Ammon's horn (tissue), 1 donor: Measurements from ENCODE around the gene SMYD4.
A peak's percentile ranks its signal among the peaks of the same experiment; 100 is the strongest.
"Not testable (repeated sequence)": the region's sequence is repeated elsewhere in the genome, so short reads cannot be mapped to it uniquely, and the experiment has no call there.

Experiments
- DNase-seq: peaks from one replicate; pipeline ENCODE4 v3.0.0-alpha.2; 2016; ENCODE audit warnings: low spot score

Gene SMYD4

DNA sequence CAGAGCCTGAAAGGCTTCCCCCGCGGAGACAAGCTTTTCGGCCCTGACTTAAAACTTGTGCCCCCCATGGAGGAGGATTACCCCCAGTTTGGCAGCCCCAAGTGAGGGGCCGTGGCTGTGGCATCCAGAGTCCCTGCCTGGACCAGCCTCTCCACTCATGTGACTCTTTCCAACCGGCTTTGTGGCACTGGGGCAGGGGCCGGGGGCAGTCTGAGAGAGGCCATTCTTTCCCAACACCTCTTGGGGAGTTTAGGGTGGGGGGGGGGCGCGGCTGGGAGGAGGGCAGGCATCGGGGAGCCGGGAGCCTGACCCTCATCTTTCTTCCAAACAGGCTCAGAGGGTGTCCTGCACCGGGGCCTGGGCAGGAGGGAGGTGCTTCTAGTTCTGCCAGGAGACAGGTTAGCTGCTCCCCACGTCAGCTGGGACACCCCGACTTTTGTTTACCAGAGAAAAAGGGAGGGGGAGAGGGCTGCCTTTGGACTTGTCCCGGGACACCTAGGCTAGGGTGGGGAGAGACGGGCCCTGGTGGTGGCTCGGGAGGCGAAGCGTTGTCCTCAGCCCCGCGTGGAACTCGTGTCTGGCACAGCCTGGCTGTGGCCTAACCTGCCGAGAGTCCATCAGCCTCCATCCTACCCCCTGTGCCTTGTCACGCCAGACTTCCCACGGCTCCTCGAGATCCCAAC, 75.1 kb downstream of the SMYD4 start:
- DNase-seq: no peak

DNA sequence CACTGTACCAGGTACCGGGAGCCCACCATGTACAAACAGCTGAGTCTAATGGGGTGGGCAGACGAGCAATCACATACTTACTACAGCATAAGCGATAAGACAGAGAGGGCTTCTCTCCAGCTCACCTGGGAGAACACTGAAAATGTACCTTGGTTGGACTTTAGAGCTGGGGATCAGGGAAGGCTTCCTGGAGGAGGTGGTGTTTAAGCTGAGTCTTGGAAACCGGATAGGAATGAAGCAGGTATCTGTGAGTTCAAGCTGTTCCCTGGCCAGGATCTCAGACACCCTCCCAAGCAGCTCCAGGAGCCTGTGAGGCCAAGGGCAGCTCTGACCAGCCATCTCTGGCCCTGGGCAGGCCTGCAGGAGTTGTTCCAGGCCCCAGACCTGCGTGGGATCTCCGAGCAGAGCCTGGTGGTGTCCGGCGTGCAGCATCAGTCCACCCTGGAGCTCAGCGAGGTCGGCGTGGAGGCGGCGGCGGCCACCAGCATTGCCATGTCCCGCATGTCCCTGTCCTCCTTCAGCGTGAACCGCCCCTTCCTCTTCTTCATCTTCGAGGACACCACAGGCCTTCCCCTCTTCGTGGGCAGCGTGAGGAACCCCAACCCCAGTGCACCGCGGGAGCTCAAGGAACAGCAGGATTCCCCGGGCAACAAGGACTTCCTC, 75.8 kb downstream of the SMYD4 start:
- no peak for DNase-seq

GRCh38 chr17:1752425-1753262, 77.1 kb downstream of the SMYD4 start:
- peak; percentile 49 for DNase-seq

GRCh38 chr17:1750628-1751027, 79.1 kb downstream of the SMYD4 start:
- no peak for DNase-seq

- no peak for DNase-seq
These were observed 82.6 kb downstream of the SMYD4 start for GRCh38 chr17:1746975-1747543.

DNA sequence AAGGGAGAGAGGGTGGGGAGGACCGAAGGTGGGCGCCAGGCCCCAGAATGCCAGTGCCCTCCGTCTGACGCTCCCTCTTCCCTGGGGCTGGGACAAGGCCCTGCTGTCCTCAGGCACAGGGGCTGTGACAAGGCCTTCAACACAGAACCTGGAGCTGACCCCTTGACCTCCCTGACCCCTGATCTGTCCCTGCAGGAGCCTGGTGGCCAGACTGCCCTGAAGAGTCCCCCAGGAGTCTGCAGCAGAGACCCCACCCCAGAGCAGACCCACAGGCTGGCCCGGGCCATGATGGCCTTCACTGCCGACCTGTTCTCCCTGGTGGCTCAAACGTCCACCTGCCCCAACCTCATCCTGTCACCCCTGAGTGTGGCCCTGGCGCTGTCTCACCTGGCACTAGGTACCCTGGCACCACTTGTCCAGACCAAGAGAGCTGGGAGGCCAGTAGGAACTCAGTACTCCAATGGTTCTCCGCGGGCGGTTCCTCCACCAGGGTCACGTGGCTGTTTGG, 84.1 kb downstream of the SMYD4 start:
- DNase-seq: no peak

- no peak for DNase-seq
These were observed 84.9 kb downstream of the SMYD4 start for GRCh38 chr17:1744551-1745512.

DNA sequence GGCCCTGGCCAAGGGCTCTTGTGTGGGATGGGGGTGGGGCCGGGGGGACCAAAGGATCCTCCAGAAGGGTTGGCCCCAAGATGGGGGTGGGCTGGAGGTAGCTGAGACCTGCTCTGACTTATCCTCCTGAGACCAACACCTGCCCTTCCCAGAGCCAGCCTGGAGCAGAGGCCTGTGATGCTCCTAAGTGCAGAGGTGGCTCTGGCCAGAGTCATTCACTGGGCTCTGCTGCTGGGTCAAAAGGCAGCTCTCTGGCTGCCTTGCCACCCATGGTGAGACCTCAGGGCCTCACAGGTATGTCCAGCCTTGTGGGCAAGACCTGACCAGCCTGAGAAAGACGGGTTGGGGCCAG, 86.6 kb downstream of the SMYD4 start:
- no peak for DNase-seq

GRCh38 chr17:1742371-1743087, 87.2 kb downstream of the SMYD4 start, which contains the start of gene SERPINF2:
SERPINF2 (plus strand) TSS chr17:1742871; CDS start chr17:1744996, 2,125 bp downstream.
- no peak for DNase-seq

GRCh38 chr17:1741899-1742298, 87.8 kb downstream of the SMYD4 start:
- not testable (repeated sequence) for DNase-seq

DNA sequence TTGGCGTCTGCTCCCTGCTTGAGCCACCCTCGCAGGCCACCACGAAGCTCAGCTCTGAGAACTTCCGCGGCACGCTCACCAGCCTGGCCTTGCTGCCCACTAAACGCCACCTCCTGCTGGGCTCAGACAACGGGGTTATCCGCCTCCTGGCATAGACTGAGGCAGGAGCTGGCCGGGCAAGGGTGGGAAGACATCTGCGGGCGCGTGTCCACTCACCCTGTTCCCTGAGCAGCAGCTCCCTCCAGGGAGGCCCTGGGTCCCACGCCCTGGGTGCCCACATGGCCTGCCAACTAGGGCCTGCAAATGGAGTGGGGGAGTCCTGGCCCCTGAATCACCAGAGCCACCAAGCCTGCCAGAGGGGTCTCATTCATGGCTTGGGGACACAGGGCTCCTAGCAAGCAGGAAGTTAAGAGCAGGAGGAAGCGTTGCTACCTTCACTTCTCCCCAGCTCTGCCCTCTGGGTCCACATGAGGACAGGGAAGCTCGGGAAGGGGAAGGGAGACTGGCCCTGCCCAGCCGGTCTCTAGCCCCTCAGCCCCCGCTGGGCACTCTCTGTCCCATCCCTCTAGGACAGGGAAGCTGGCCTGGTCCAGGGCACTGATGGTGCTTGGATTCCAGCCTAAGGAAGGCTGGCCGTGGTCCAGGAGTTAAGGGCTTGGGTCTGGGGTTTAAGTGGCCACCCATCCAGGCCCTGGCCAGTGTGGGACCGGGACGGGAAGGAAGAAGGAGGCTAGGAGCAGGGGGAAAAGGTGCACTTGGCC, 92.0 kb downstream of the SMYD4 start:
- DNase-seq: no peak

DNA sequence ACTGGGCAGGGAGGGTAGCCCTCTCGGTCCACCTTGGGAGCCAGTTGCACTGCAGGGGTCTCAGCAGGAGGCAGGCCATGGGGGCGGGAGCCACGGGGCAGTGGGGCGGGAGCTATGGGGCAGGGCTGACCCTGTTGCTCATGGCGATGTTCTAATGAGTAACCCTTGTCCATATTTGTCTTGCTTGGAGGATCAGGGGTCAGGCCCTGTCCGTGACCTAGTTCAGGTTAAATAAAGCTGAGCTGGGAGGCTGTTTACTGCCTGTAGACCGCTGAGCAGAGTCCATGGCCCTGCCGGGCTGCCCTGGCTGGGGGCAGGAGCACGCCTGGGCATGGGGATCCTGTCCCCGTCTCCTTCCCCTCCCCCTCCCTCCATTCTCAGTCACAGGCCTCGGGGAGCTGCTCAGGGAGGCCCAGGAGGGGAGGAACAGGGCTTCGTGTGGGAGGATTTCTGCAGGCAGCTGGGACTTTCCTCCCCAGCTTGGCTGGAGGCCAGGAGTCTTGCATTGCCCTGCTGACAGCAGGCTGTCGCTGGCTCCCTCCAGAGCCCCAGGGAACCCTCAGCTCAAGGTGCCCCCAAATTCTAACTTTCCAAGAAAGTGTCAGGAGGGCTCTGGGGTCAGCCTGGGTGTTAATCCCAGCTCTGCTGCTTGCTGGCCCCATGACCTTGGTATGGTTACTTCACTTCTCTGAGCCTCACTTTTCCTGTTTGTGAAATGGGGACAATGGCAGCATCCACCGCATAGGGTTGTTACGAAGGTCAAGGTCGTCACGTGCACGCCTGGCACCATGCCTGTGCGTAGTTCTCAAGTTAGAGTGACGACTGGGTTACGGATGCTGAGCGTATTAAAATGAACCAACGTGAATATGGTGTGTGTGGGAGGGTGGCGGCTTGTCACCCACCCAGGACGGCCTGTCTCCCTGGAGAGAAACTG, 93.1 kb downstream of the SMYD4 start:
- peak; percentile 63 for DNase-seq

DNA sequence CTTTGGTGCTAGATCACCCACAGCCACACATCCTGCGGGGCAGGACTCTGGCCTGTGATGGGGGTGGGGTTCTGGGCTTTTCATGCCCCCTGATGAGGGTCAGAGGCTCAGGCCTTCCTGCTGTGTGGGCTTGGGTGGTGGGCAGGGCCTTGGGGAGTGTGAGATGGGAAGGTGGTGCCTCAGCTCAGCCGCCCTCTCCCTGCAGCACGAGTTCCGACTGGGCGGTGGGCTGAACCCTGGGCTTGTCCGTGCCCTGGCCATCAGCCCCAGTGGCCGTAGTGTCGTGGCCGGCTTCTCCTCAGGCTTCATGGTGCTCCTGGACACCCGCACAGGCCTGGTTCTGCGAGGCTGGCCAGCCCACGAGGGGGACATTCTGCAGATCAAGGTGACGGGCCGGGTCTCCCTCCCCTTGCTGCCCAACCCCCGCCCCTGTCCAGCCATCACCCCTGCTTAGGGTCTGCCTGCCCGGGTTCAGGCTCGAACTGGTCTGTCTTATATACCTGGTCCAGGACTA, 93.8 kb downstream of the SMYD4 start:
- DNase-seq: no peak

DNA sequence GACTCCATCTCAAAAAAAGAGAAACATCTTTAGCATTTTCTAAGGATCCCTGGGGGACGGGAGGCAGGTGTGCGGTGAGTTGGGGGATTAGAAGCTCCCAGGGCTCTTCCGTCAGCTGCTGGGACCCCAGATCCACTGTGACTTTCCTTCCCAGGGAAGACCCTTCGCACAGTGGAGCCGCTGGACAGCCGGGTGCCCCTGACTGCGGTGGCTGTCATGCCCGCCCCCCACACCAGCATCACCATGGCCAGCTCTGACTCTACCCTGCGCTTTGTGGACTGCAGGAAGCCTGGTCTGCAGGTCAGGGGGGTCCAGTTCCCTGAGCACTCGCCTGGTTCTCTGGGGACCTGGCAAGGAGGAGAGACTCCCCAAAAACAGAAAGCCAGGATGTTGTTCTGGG, 94.3 kb downstream of the SMYD4 start:
- no peak for DNase-seq

GRCh38 chr17:1733759-1734158, 95.9 kb downstream of the SMYD4 start:
- DNase-seq: no peak

GRCh38 chr17:1732833-1733321, 96.8 kb downstream of the SMYD4 start:
- no peak for DNase-seq

DNA sequence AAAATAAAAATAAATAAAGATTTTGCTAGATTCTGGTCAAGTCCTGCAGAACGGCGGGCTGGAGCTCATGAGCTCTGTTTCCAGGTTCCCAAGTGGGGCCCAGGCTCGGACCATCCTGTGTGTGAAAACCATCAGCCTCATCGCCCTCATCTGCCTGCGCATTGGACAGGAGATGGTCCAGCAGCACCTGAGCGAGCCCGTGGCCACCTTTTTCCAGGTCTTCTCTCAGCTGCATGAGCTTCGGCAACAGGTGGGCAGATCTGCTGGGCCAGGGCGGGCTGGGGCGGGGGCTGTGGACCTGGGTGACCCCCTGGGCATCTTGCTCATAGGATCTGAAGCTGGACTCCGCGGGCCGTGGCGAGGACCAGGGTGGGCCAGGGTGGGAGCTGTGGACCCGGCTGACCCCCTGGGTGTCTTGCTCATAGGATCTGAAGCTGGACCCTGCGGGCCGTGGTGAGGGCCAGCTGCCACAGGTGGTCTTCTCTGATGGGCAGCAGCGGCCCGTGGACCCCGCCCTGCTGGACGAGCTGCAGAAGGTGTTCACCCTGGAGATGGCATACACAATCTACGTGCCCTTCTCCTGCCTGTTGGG, 97.4 kb downstream of the SMYD4 start:
- no peak for DNase-seq

- DNase-seq: no peak
These were observed 98.6 kb downstream of the SMYD4 start for GRCh38 chr17:1731194-1731506.
